HepG2 (cell line): ENCODE measurements around the gene DPH5. TPM values are rescaled to one million over a fixed set of nuclear protein-coding genes. Genes with fewer than 3 reads are reported as not detected.

Experiments
- ARID4A ChIP-seq: sonication (generic); formaldehyde crosslinking; IDR thresholded peaks from 2 replicates; pipeline ENCODE4 v1.5.0; 2020; ENCODE audit warnings: mild to moderate bottlenecking, missing genetic modification reagents, borderline replicate concordance
- KMT2B ChIP-seq: IDR thresholded peaks from 2 replicates; pipeline ENCODE4 v1.6.1; 2016; ENCODE audit warnings: missing genetic modification reagents, missing compliant biosample characterization
- MEIS1 ChIP-seq: sonication (generic); formaldehyde crosslinking; IDR thresholded peaks from 2 replicates; pipeline ENCODE4 v1.9.0; 2021; ENCODE audit warnings: mild to moderate bottlenecking, missing genetic modification reagents, moderate library complexity, borderline replicate concordance
- MXD1 ChIP-seq: sonication (generic); formaldehyde crosslinking; IDR thresholded peaks from 2 replicates; pipeline ENCODE4 v1.4.0; 2020; ENCODE audit warnings: mild to moderate bottlenecking, missing genetic modification reagents
- MXI1 ChIP-seq: IDR thresholded peaks from 3 replicates; pipeline ENCODE4 v1.6.1; 2012; ENCODE audit warnings: low read depth, low read length, inconsistent platforms, borderline replicate concordance
- NR2F6 ChIP-seq, 2 experiments: IDR thresholded peaks; 2 replicates each; pipeline ENCODE4 v1.6.1; 2016; ENCODE audit warnings: antibody characterized with exemption in 1 of 2, mild to moderate bottlenecking in 1 of 2
- PHF20 ChIP-seq: sonication (generic); formaldehyde crosslinking; IDR thresholded peaks from 2 replicates; pipeline ENCODE4 v1.5.0; 2020; ENCODE audit warnings: mild to moderate bottlenecking, missing genetic modification reagents
- SAP130 ChIP-seq: IDR thresholded peaks from 2 replicates; pipeline ENCODE4 v1.6.1; 2016; ENCODE audit warnings: low read depth
- ZBTB7B ChIP-seq: sonication (generic); formaldehyde crosslinking; IDR thresholded peaks from 2 replicates; pipeline ENCODE4 v1.4.0; 2020; ENCODE audit warnings: missing genetic modification reagents
- ZFP36L2 ChIP-seq: sonication (generic); formaldehyde crosslinking; IDR thresholded peaks from 2 replicates; pipeline ENCODE4 v1.4.0; 2020; ENCODE audit warnings: missing genetic modification reagents
- ZNF644 ChIP-seq: IDR thresholded peaks from 2 replicates; pipeline ENCODE4 v1.6.1; 2016; ENCODE audit warnings: low read depth
- ZNF816 ChIP-seq: sonication (generic); formaldehyde crosslinking; IDR thresholded peaks from 2 replicates; pipeline ENCODE4 v1.8.0; 2022; ENCODE audit warnings: missing genetic modification reagents, mild to moderate bottlenecking, borderline replicate concordance
- polyA plus RNA-seq, 8 experiments: library from polyadenylated mRNA; depleted of rRNA in 3 of 8; stranded (reverse) in 7 of 8; unstranded in 1 of 8; fragments of >200 nt; fragmentation: Illumina TruSeq in 4 of 8; extraction: Trizol in 4 of 8; gene quantifications; 2 replicates each; pipeline versions ENCODE4 v1.2.1 to v1.2.3, GENCODE V29; 2011 to 2016; ENCODE audit warnings: low read depth in 4 of 8, missing spikeins in 1 of 8, mixed read lengths in 1 of 8; ENCODE audit not compliant: insufficient read depth in 1 of 8
- total RNA-seq, 5 experiments: library from RNA; depleted of rRNA; stranded (reverse); fragments of >200 nt; fragmentation: Illumina TruSeq; extraction: Trizol; gene quantifications; 2 replicates each; pipeline ENCODE4 v1.2.3, GENCODE V29; 2016; ENCODE audit warnings: low read depth in 1 of 5
- TF ChIP-seq, protein P1 (sequence below): sonication (generic); formaldehyde crosslinking; IDR thresholded peaks from 2 replicates; pipeline ENCODE4 v1.5.1; 2020; ENCODE audit warnings: mild to moderate bottlenecking, missing genetic modification reagents, borderline replicate concordance
- TF ChIP-seq, protein P2 (sequence below): IDR thresholded peaks from 2 replicates; pipeline ENCODE4 v1.4.0; 2020; ENCODE audit warnings: mild to moderate bottlenecking, missing genetic modification reagents

The DPH5 gene
- total and polyA plus RNA-seq, 2 of the 13 experiments (the other 11 are each of a cell fraction or from before 2014, with no cell fraction given) = 53.2 to 79.6 TPM

GRCh38 chr1:101025657-101026429 is at the start of gene DPH5 (continued):
- TF ChIP-seq, protein P1, sequence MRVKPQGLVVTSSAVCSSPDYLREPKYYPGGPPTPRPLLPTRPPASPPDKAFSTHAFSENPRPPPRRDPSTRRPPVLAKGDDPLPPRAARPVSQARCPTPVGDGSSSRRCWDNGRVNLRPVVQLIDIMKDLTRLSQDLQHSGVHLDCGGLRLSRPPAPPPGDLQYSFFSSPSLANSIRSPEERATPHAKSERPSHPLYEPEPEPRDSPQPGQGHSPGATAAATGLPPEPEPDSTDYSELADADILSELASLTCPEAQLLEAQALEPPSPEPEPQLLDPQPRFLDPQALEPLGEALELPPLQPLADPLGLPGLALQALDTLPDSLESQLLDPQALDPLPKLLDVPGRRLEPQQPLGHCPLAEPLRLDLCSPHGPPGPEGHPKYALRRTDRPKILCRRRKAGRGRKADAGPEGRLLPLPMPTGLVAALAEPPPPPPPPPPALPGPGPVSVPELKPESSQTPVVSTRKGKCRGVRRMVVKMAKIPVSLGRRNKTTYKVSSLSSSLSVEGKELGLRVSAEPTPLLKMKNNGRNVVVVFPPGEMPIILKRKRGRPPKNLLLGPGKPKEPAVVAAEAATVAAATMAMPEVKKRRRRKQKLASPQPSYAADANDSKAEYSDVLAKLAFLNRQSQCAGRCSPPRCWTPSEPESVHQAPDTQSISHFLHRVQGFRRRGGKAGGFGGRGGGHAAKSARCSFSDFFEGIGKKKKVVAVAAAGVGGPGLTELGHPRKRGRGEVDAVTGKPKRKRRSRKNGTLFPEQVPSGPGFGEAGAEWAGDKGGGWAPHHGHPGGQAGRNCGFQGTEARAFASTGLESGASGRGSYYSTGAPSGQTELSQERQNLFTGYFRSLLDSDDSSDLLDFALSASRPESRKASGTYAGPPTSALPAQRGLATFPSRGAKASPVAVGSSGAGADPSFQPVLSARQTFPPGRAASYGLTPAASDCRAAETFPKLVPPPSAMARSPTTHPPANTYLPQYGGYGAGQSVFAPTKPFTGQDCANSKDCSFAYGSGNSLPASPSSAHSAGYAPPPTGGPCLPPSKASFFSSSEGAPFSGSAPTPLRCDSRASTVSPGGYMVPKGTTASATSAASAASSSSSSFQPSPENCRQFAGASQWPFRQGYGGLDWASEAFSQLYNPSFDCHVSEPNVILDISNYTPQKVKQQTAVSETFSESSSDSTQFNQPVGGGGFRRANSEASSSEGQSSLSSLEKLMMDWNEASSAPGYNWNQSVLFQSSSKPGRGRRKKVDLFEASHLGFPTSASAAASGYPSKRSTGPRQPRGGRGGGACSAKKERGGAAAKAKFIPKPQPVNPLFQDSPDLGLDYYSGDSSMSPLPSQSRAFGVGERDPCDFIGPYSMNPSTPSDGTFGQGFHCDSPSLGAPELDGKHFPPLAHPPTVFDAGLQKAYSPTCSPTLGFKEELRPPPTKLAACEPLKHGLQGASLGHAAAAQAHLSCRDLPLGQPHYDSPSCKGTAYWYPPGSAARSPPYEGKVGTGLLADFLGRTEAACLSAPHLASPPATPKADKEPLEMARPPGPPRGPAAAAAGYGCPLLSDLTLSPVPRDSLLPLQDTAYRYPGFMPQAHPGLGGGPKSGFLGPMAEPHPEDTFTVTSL = peak; percentile 67; the same call in 1 of the 2 replicates
- TF ChIP-seq MXI1 (peak; percentile 80; the same call in 1 of the 3 replicates), KMT2B (peak; percentile 99), ZFP36L2 (CRISPR knock-in tag) (no peak; the same call in 1 of the 2 replicates), SAP130 (CRISPR knock-in tag) (peak; percentile 93), ZNF816 (peak; percentile 57; the same call in 1 of the 2 replicates), MEIS1 (CRISPR knock-in tag) (no peak), ZBTB7B (peak; percentile 34; the same call in 1 of the 2 replicates), NR2F6 (IDR thresholded peaks at IDR 0.05) (no peak), NR2F6 (CRISPR knock-in tag; IDR thresholded peaks at IDR 0.05) (peak; percentile 42; the same call in 1 of the 2 replicates), MXD1 (peak; percentile 92; the same call in 1 of the 2 replicates), ARID4A (CRISPR knock-in tag) (peak; percentile 92), PHF20 (CRISPR knock-in tag) (peak; percentile 88), ZNF644 (CRISPR knock-in tag) (peak; percentile 9; the same call in 1 of the 2 replicates)
- TF ChIP-seq, protein P2, sequence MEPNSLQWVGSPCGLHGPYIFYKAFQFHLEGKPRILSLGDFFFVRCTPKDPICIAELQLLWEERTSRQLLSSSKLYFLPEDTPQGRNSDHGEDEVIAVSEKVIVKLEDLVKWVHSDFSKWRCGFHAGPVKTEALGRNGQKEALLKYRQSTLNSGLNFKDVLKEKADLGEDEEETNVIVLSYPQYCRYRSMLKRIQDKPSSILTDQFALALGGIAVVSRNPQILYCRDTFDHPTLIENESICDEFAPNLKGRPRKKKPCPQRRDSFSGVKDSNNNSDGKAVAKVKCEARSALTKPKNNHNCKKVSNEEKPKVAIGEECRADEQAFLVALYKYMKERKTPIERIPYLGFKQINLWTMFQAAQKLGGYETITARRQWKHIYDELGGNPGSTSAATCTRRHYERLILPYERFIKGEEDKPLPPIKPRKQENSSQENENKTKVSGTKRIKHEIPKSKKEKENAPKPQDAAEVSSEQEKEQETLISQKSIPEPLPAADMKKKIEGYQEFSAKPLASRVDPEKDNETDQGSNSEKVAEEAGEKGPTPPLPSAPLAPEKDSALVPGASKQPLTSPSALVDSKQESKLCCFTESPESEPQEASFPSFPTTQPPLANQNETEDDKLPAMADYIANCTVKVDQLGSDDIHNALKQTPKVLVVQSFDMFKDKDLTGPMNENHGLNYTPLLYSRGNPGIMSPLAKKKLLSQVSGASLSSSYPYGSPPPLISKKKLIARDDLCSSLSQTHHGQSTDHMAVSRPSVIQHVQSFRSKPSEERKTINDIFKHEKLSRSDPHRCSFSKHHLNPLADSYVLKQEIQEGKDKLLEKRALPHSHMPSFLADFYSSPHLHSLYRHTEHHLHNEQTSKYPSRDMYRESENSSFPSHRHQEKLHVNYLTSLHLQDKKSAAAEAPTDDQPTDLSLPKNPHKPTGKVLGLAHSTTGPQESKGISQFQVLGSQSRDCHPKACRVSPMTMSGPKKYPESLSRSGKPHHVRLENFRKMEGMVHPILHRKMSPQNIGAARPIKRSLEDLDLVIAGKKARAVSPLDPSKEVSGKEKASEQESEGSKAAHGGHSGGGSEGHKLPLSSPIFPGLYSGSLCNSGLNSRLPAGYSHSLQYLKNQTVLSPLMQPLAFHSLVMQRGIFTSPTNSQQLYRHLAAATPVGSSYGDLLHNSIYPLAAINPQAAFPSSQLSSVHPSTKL = peak; percentile 39; the same call in 1 of the 2 replicates
